ENCODE measurements around the gene ZACN.

GRCh38 chr17:76131692-76132573 lies 53.0 kb downstream of the ZACN start:
- TF ChIP-seq CTCF (IDR thresholded peaks at IDR 0.05) (no peak), POLR2AphosphoS5 (IDR thresholded peaks at IDR 0.05; ENCODE audit: low read depth, low read length) (no peak), USF2 (IDR thresholded peaks at IDR 0.05; ENCODE audit: borderline replicate concordance, low read depth, low read length) (no peak), EP300 (IDR thresholded peaks at IDR 0.05; ENCODE audit: borderline replicate concordance in 1 of 2, low read depth in 1 of 2, low read length in 1 of 2) (no peak), EZH2phosphoT487 (IDR thresholded peaks at IDR 0.05; ENCODE audit: borderline replicate concordance, low read depth) (no peak), TAF1 (IDR thresholded peaks at IDR 0.05; ENCODE audit: borderline replicate concordance, low read depth, low read length) (no peak)
